ENCODE data around the gene TUBD1. TPM values are rescaled to one million over a fixed set of nuclear protein-coding genes. Genes with fewer than 3 reads are reported as not detected.
"Not testable (repeated sequence)": the region's sequence is repeated elsewhere in the genome, so short reads cannot be mapped to it uniquely, and the experiment has no call there.

The TUBD1 gene
- total RNA-seq, 1 experiment from 2014 or later, result 10.6 TPM

- no peak for DNase-seq
- no peaks in the 10 kb centered on the region for H3K27me3 ChIP-seq (ENCODE audit: control insufficient read depth, insufficient read depth, low read length)
- peaks cover 1% of the 10 kb centered on the region; the same call in 1 of the 2 replicates for H3K36me3 ChIP-seq (replicated peaks; ENCODE audit: control insufficient read depth, insufficient read depth, low read length)
- no peak overlapping the region for H3K4me3 ChIP-seq (ENCODE audit: insufficient read depth, low read depth, low read length)
Observed at GRCh38 chr17:59844884-59845594, 47.7 kb downstream of the TUBD1 start.

GRCh38 chr17:59842901-59843652 lies 49.7 kb downstream of the TUBD1 start:
- Histone ChIP-seq H3K4me3 (ENCODE audit: insufficient read depth, low read depth, low read length) (no peak overlapping the region), H3K36me3 (replicated peaks; ENCODE audit: control insufficient read depth, insufficient read depth, low read length) (peaks cover 8% of the 10 kb centered on the region), H3K27me3 (ENCODE audit: control insufficient read depth, insufficient read depth, low read length) (no peaks in the 10 kb centered on the region)
- no peak for DNase-seq

- not testable (repeated sequence) for H3K4me3 ChIP-seq (ENCODE audit: insufficient read depth, low read depth, low read length); DNase-seq; H3K27me3 ChIP-seq (ENCODE audit: control insufficient read depth, insufficient read depth, low read length); H3K36me3 ChIP-seq (replicated peaks; ENCODE audit: control insufficient read depth, insufficient read depth, low read length)
Observed at GRCh38 chr17:59841882-59842263, 50.9 kb downstream of the TUBD1 start.

- not testable (repeated sequence) for H3K27me3 ChIP-seq (ENCODE audit: control insufficient read depth, insufficient read depth, low read length); H3K36me3 ChIP-seq (replicated peaks; ENCODE audit: control insufficient read depth, insufficient read depth, low read length); DNase-seq
- H3K4me3 ChIP-seq (ENCODE audit: insufficient read depth, low read depth, low read length), result peak overlapping the region; percentile 89
Observed at GRCh38 chr17:59841091-59841881, 51.5 kb downstream of the TUBD1 start.

GRCh38 chr17:59840329-59841090 lies 52.2 kb downstream of the TUBD1 start:
- peak overlapping the region; percentile 89 for H3K4me3 ChIP-seq (ENCODE audit: insufficient read depth, low read depth, low read length)
- peak; percentile 40 for DNase-seq
- peaks cover 8% of the 10 kb centered on the region for H3K36me3 ChIP-seq (replicated peaks; ENCODE audit: control insufficient read depth, insufficient read depth, low read length)
- no peaks in the 10 kb centered on the region for H3K27me3 ChIP-seq (ENCODE audit: control insufficient read depth, insufficient read depth, low read length)

GRCh38 chr17:59839651-59840328 lies 53.0 kb downstream of the TUBD1 start:
- Histone ChIP-seq H3K4me3 (ENCODE audit: insufficient read depth, low read depth, low read length) (peak overlapping the region; percentile 89), H3K27me3 (ENCODE audit: control insufficient read depth, insufficient read depth, low read length) (no peaks in the 10 kb centered on the region), H3K36me3 (replicated peaks; ENCODE audit: control insufficient read depth, insufficient read depth, low read length) (peaks cover 8% of the 10 kb centered on the region)
- no peak for DNase-seq

GRCh38 chr17:59838052-59838916 lies 54.5 kb downstream of the TUBD1 start:
- no peak for DNase-seq
- Histone ChIP-seq H3K27me3 (ENCODE audit: control insufficient read depth, insufficient read depth, low read length) (no peaks in the 10 kb centered on the region), H3K4me3 (ENCODE audit: insufficient read depth, low read depth, low read length) (peak overlapping the region; percentile 89), H3K36me3 (replicated peaks; ENCODE audit: control insufficient read depth, insufficient read depth, low read length) (peaks cover 8% of the 10 kb centered on the region)

- peak; percentile 59 for DNase-seq
- Histone ChIP-seq H3K27me3 (ENCODE audit: control insufficient read depth, insufficient read depth, low read length) (no peaks in the 10 kb centered on the region), H3K36me3 (replicated peaks; ENCODE audit: control insufficient read depth, insufficient read depth, low read length) (peaks cover 8% of the 10 kb centered on the region), H3K4me3 (ENCODE audit: insufficient read depth, low read depth, low read length) (peak overlapping the region; percentile 89)
Observed at GRCh38 chr17:59837308-59838051, 55.3 kb downstream of the TUBD1 start.

- no peak for DNase-seq
Observed at GRCh38 chr17:59832883-59833379, 59.8 kb downstream of the TUBD1 start.

GRCh38 chr17:59830846-59831486 lies 61.8 kb downstream of the TUBD1 start:
- no peak for DNase-seq
- Histone ChIP-seq H3K4me3 (ENCODE audit: insufficient read depth, low read depth, low read length) (no peak overlapping the region), H3K27me3 (ENCODE audit: control insufficient read depth, insufficient read depth, low read length) (no peaks in the 10 kb centered on the region), H3K36me3 (replicated peaks; ENCODE audit: control insufficient read depth, insufficient read depth, low read length) (no peaks in the 10 kb centered on the region)

More at GRCh38 chr17:59832883-59833379, 59.8 kb downstream of the TUBD1 start:
- H3K36me3 ChIP-seq (replicated peaks; ENCODE audit: control insufficient read depth, insufficient read depth, low read length), result no peaks in the 10 kb centered on the region
- no peaks in the 10 kb centered on the region for H3K27me3 ChIP-seq (ENCODE audit: control insufficient read depth, insufficient read depth, low read length)
- H3K4me3 ChIP-seq (ENCODE audit: insufficient read depth, low read depth, low read length), result no peak overlapping the region

GRCh38 chr17:59830007-59830630 lies 62.6 kb downstream of the TUBD1 start:
- no peak overlapping the region for H3K4me3 ChIP-seq (ENCODE audit: insufficient read depth, low read depth, low read length)
- no peaks in the 10 kb centered on the region for H3K27me3 ChIP-seq (ENCODE audit: control insufficient read depth, insufficient read depth, low read length)

More at GRCh38 chr17:59830007-59830630, 62.6 kb downstream of the TUBD1 start:
- H3K36me3 ChIP-seq (replicated peaks; ENCODE audit: control insufficient read depth, insufficient read depth, low read length), result no peaks in the 10 kb centered on the region
- DNase-seq, result no peak
